Activated naive CD8-positive, alpha-beta T cell treated with anti-CD3 and anti-CD28 coated beads, Interleukin-2, amount 50 U/mL, for 16 hours (primary cell): ENCODE data around the gene TMEM209.
"Not testable (repeated sequence)": the region's sequence is repeated elsewhere in the genome, so short reads cannot be mapped to it uniquely, and the experiment has no call there.

Source experiments
- DNase-seq: peaks from one replicate; pipeline ENCODE4 v3.0.0-alpha.2; 2020; ENCODE audit warnings: low read depth, low spot score

The TMEM209 gene

DNA sequence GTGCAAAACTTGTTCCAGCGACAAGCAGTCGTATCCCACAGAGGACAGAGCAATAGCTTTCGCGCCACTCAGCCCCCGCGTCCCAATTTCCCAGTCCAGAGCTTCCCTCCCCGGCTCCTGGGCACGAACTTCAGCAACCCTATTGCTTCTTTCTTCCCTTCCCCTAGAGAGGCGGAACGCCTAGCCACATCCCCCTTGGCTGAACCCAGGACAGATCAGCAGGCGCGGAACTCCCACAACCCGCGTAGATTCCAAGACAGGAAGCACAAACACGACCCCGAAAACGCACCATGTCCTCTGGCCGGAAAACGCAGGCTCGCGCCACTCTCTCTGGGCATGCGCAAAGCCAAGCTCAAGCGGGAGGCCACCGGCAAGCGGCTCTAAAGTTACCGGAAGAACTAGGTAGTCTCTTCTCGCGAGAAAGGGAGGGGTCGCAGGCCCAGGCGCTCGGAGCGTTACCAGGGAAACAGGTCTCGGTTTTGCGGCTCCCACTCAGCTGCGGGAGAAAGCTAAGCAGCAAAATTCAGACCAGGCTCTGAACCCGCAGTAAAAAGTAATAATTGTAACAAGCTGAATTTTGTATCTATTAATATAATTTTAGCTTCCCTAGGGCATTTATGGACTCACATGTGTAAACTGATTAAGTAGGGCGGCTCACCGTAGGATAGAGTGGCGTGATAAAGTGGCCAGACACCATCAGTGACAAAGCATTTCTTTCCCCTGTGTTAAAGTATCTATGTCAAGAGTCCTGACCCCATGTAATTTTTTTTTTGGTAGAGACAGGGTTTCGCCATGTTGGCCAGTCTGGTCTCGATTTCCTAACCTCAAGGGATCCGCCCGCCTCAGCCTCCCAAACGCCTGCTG, at the start of gene TMEM209:
Gene TMEM209, minus strand, starts transcription at position 323 of the 864 bp plus-strand sequence. Its CDS starts 31 bp downstream, at position 292.
- DNase-seq = peak; percentile 88

DNA sequence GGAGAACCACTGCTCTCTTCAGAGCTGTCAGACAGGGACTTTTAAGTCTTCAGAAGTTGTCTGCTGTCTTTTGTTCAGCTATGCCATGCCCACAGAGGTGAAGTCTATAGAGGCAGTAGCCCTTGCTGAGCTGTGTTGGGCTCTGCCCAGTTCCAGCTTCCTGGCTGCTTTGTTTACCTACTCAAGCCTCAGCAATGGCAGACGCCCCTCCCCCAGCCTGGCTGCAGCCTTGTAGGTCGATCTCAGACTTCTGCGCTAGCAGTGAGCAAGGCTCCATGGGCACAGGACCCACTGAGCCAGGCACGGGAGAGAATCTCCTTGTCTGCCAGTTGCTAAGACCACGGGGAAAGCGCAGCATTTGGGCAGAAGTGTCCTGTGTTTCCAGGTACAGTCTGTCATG, 49.3 kb upstream of the TMEM209 start:
- no peak for DNase-seq

DNA sequence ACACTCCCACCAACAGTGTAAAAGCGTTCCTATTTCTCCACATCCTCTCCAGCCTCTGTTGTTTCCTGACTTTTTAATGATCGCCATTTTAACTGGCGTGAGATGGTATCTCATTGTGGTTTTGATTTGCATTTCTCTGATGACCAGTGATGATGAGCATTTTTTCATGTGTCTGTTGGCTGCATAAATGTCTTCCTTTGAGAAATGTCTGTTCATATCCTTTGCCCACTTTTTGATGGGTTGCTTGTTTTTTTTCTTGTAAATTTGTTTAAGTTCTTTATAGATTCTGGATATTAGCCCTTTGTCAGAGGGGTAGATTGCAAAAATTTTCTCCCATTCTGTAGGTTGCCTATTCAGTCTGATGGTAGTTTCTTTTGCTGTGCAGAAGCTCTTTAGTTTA, 44.4 kb upstream of the TMEM209 start:
- DNase-seq = not testable (repeated sequence)

DNA sequence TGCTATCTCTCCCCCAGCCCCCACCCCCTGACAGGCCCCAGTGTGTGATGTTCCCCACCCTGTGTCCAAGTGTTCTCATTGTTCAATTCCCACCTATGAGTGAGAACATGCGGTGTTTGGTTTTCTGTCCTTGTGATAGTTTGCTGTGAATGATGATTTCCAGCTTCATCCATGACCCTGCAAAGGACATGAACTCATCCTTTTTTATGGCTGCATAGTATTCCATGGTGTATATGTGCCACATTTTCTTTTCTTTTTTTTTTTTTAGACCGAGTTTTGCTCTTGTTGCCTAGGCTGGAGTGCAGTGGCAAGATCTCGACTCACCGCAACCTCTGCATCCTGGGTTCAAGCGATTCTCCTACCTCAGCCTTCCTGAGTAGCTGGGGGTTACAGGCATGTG, 43.6 kb upstream of the TMEM209 start:
- not testable (repeated sequence) for DNase-seq

DNA sequence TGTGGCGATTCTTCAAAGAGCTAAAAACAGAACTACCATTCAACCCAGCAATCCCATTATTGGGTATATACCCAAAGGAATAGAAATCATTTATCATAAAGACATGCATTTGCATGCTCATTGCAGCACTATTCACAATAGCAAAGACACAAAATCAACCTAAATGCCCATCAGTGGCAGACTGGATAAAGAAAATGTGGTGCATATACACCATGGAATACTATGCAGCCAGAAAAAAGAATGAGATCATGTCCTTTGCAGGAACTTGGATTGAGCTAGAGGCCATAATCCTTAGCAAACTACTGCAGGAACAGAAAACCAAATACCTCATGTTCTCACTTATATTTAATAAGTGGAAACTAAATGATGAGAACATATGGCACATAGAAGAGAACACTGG, 41.3 kb upstream of the TMEM209 start:
- not testable (repeated sequence) for DNase-seq

- DNase-seq = not testable (repeated sequence)
These were observed 38.3 kb upstream of the TMEM209 start for GRCh38 chr7:130243486-130243885.

DNA sequence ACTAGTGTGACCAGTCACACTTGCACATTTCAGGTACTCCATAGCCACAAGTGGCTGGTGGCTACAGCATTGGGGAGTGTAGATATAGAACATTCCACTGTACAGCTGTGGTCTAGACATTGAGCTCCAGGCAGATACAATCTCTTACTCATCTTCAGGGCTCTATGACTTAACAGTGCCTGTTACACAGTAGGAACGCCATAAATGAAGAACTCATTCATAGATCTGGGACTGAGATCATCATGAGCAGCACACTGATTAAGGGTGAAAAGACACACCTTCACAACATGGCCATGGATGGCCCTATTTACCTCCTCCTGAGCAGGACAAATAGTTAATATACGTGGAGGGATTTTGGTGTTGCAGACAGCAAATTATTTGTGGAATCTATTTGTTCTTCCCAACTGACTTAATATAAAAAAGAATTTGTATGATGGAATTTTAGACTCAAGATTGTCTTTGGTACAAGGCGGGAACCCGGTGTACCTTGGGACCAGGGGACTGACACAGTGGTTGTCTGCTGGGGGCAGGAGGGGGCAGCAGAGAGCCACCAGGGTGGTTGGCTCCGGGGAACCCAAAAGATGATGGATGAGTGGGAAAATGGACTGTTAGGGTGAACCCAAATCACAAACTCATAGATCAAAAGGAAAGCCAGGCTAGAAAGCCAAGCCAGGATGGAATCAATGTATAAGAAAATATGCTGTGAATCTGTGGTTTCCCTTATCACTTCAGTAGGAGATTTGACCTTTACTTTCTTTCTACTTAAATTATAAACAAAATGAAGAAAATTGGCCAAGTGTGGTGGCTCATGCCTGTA, 37.2 kb upstream of the TMEM209 start:
- DNase-seq = peak; percentile 21

- no peak for DNase-seq
These were observed 35.0 kb upstream of the TMEM209 start for GRCh38 chr7:130240240-130240639.

DNA sequence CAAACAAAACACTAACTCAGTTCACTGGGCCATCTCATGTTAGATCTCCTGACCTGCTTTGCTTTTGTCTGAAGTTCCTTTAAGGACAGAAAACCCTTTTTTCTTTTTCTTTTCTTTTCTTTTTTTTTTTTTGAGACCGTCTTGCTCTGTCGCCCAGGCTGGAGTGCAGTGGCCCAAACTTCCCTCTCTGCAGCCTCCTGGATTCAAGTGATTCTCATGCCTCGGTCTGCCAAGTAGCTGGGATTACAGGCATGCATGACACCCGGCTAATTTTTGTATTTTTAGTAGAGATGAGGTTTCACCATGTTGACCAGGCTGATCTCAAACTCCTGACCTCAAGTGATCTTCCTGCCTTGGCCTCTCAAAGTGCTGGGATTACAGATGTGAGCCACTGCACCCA, 31.2 kb upstream of the TMEM209 start:
- not testable (repeated sequence) for DNase-seq

DNA sequence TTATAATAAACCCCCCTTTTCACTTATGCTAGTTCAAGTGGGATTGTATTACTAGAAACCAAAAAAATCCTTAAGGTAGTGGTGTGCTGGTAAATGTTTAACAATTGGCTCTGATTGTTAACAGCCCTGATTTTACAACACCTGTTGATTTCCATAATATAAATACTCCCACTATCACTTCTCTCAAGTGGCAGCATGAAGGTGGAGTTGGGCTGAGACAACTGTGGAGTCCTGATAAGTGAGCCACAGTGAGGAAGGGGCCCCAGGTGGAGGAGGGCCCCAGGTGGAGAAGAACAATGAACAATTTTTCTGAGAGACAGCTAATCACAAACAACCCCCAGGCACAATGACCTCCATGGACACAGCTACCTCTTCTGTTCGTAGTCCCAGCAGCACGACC, 28.9 kb upstream of the TMEM209 start:
- DNase-seq = no peak

- no peak for DNase-seq
These were observed 27.0 kb upstream of the TMEM209 start for GRCh38 chr7:130232209-130232608.

GRCh38 chr7:130231792-130232191, 26.6 kb upstream of the TMEM209 start:
- no peak for DNase-seq

DNA sequence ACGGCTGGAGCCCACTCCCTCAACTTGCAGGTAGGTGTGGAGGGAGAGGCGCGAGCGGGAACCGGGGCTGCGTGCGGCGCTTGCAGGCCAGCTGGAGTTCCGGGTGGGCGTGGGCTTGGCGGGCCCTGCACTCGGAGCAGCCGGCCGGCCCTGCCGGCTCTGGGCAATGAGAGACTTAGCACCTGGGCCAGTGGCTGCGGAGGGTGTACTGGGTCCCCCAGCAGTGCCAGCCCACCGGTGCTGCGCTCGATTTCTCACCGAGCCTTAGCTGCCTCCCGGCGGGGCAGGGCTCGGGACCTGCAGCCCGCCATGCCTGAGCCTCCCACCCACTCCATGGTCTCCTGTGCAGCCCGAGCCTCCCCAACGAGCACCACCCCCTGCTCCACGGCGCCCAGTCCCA, 24.8 kb upstream of the TMEM209 start:
- DNase-seq = not testable (repeated sequence)

DNA sequence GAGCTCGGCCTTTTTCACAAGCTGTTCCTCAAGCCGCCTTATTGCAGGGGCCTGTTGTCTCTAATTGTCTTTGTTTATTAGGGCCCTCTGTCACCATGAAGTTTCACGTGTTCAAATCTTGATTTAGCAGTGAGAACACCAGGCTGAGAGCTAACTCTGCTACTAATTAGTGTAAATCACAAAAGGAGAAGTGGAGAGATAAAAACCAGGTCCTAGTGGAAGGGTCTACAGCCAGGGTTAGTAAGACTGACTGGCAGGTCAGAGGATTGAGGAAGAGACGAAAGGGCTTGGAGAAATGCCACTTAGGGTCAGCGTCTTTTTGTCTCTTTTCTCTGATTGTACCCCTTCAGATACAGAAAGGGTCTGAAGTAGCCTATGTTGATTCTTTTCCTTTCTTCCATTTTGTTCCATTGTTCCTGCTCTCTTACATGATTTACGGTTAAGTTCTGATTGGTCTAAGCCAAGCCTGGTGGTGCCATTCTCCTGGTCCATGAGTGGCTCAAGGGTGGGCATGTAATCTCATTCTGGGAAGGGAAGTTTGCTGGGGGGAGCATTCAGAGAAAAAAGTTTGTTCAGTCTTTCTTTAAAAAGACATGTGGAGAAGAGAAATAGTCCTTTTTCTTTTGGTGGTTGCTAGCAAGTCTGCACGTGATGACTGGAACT, 23.8 kb upstream of the TMEM209 start:
- no peak for DNase-seq

GRCh38 chr7:130227883-130228575, 22.8 kb upstream of the TMEM209 start:
- no peak for DNase-seq

GRCh38 chr7:130226333-130226732, 21.1 kb upstream of the TMEM209 start:
- no peak for DNase-seq

- not testable (repeated sequence) for DNase-seq
These were observed 19.7 kb upstream of the TMEM209 start for GRCh38 chr7:130224923-130225322.

DNA sequence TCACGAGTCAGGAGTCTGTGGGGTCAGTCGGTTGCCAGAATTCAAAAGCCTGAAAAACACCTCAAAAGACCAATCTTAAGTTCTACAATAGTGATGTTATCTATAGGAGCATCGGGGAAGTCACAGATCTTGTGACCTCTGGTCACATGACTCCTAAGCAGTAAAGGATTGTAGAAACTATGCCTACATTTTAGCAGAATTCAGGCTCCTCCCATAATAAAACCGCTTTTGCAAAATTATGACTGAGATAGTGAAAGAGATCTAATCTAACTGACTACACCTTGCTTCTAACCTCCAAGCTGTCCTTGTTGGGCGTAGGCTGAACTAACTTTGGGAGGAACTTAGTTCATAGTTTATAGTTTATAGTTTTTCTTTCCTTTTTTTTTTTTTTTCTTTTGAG, 19.0 kb upstream of the TMEM209 start:
- DNase-seq = no peak

GRCh38 chr7:130223646-130224045, 18.4 kb upstream of the TMEM209 start:
- no peak for DNase-seq

DNA sequence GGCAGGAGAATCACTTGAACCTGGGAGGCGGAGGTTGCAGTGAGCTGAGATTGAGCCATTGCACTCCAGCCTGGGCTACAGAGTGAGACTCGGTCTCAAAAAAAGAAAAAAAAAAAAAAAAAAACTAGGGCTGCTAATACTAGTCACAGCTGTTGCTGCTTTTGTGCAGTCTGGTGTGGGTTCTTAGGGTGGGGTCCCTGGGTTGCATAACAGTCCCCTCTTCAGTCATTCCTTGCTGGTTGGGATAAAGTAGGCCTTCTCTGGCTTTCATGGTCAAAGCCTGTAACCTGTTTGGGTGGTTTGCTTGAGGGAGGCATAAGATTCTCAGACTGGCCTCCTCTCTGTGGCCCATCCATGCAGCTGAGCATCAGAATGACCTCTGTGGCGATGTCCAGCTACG, 16.5 kb upstream of the TMEM209 start:
- no peak for DNase-seq

DNA sequence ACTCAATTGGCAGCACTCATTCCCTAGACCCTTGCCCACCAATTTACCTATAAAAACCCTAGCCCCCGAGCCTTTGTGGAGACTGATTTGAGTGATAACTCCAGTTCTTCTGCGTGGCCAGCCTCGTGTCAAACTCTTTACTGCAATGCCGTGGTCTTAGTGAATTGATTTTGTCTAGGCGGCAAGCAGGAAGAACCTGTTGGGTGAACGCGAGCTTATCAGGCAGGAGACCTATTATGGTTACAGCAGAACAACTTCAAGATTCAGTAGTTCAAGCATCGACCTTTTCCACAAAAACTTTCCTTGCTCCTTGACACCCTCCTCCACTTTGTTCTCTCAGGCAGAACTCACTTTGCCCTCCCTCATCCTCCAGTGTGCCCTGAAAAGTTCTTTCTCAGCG, 14.7 kb upstream of the TMEM209 start:
- no peak for DNase-seq
